ENCODE results near the gene ADRM1. TPM values are rescaled to one million over a fixed set of nuclear protein-coding genes. Genes with fewer than 3 reads are reported as not detected.
A peak's percentile ranks its signal among the peaks of the same experiment; 100 is the strongest.

Gene ADRM1
- total RNA-seq, 5 donors from 2014 or later (not counting 1 experiment from before 2014, with no cell fraction given) = 44.7 to 80.3 (median 72.9) TPM

DNA sequence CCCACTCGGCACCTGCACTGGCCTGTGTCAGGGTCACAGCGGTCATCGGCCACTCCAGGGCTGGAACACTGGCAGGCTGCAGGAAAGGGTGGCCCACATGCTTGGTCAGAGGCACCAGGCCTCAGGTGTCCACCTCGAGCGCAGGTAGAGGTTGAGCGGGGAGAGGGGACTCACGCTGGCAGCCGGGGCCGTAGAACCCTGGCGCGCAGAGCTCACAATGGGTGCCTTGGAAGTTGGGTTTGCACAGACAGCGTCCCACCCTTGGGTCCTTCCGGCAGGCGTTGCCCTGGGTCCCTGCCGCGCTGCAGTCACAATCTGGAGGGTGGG is 35.5 kb downstream of the ADRM1 start:
- Mint-ChIP-seq H3K36me3 (no peaks in the 10 kb centered on the region), H3K4me3 (no peak overlapping the region), H3K9me3 (no peaks in the 10 kb centered on the region), H3K27me3 (peaks cover 9 to 14% of the 10 kb centered on the region in 2 donors), H3K4me1 (peaks cover 0 to 15% (median 0%) of the 10 kb centered on the region in 3 donors), H3K27ac (no peak overlapping the region)
- Histone ChIP-seq H3K36me3 (ENCODE audit: control insufficient read depth in 2 of 2, extremely low read depth in 1 of 2, insufficient read depth in 1 of 2, low read length in 1 of 2) (no peaks in the 10 kb centered on the region), H3K4me1 (ENCODE audit: control insufficient read depth in 1 of 2, extremely low read depth in 1 of 2, insufficient read depth in 2 of 2, low read length in 2 of 2) (no peaks in the 10 kb centered on the region), H3K27ac (ENCODE audit: low read length) (no peak overlapping the region), H3K4me3 (ENCODE audit: control insufficient read depth in 1 of 2, extremely low read depth in 1 of 2, low read length in 1 of 2) (no peak overlapping the region), H3K9me3 (no peaks in the 10 kb centered on the region), H3K27me3 (replicated peaks in 1 of 2; ENCODE audit: control insufficient read depth in 2 of 2, extremely low read depth in 1 of 2, insufficient read depth in 2 of 2, low read length in 1 of 2) (peaks cover 0 to 46% of the 10 kb centered on the region in 2 experiments)
- WGBS (ENCODE audit: insufficient coverage) = 95% methylated on average over 8 of the region's 16 CpGs
- DNase-seq = no peak
- no peak for ATAC-seq (replicated peaks in 1 of 4)
- ChIA-PET CTCF (no interaction called here), POLR2A (no interaction called here)

DNA sequence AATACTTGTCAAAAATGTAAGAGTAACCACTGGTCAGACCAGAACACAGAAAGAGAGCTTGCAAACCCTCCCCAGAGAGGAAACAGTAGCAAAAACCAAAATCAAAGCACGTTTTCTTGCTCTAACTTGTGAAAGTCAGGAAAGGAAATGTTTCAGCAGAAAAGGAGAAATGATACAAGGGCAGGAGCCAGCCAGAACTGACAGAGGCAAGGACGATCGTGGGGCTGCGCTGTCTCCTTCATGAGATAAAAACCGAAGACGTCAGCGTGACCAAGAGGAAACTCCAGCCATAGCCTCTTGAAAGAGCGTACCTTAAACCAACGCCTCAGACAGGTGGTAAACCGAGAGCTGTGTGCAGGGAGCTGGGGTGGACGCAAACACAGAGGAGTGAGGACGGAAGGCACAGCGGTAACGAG is 36.9 kb downstream of the ADRM1 start:
- Mint-ChIP-seq H3K27ac (no peak overlapping the region), H3K27me3 (peaks cover 9 to 14% of the 10 kb centered on the region in 2 donors), H3K4me3 (peak overlapping the region in 1 of 3 donors; percentile 18), H3K36me3 (no peaks in the 10 kb centered on the region), H3K4me1 (peaks cover 0 to 15% (median 0%) of the 10 kb centered on the region in 3 donors), H3K9me3 (no peaks in the 10 kb centered on the region)
- Histone ChIP-seq H3K27me3 (replicated peaks in 1 of 2; ENCODE audit: control insufficient read depth in 2 of 2, extremely low read depth in 1 of 2, insufficient read depth in 2 of 2, low read length in 1 of 2) (peaks cover 0 to 37% of the 10 kb centered on the region in 2 experiments), H3K36me3 (ENCODE audit: control insufficient read depth in 2 of 2, extremely low read depth in 1 of 2, insufficient read depth in 1 of 2, low read length in 1 of 2) (no peaks in the 10 kb centered on the region), H3K4me3 (ENCODE audit: control insufficient read depth in 1 of 2, extremely low read depth in 1 of 2, low read length in 1 of 2) (no peak overlapping the region), H3K9me3 (no peaks in the 10 kb centered on the region), H3K4me1 (ENCODE audit: control insufficient read depth in 1 of 2, extremely low read depth in 1 of 2, insufficient read depth in 2 of 2, low read length in 2 of 2) (no peaks in the 10 kb centered on the region), H3K27ac (ENCODE audit: low read length) (no peak overlapping the region)
- DNase-seq = peak in 1 of 35 experiments; percentile 15
- CTCF ChIA-PET = no interaction called here
- POLR2A ChIA-PET = no interaction called here
- ATAC-seq (replicated peaks in 1 of 4) = no peak
- 49% methylated on average over 12 of the region's 14 CpGs for WGBS (ENCODE audit: insufficient coverage)

- Mint-ChIP-seq H3K9me3 (peaks cover 0 to under 1% (median 0%) of the 10 kb centered on the region in 3 donors), H3K27me3 (peaks cover 4 to 9% of the 10 kb centered on the region in 2 donors), H3K27ac (no peak overlapping the region), H3K36me3 (no peaks in the 10 kb centered on the region), H3K4me1 (peaks cover 0 to 6% (median 0%) of the 10 kb centered on the region in 3 donors), H3K4me3 (no peak overlapping the region)
- ATAC-seq (replicated peaks in 1 of 4) (no peak), DNase-seq (no peak)
- H3K27me3 ChIP-seq (replicated peaks in 1 of 2; ENCODE audit: control insufficient read depth in 2 of 2, extremely low read depth in 1 of 2, insufficient read depth in 2 of 2, low read length in 1 of 2) = peaks cover 0 to 11% of the 10 kb centered on the region in 2 experiments
- WGBS (ENCODE audit: insufficient coverage) = 62% methylated on average over 2 of the region's 10 CpGs
- H3K36me3 ChIP-seq (ENCODE audit: control insufficient read depth in 2 of 2, extremely low read depth in 1 of 2, insufficient read depth in 1 of 2, low read length in 1 of 2) = no peaks in the 10 kb centered on the region
- no peak overlapping the region for H3K4me3 ChIP-seq (ENCODE audit: control insufficient read depth in 1 of 2, extremely low read depth in 1 of 2, low read length in 1 of 2)
- CTCF ChIA-PET = no interaction called here
- H3K27ac ChIP-seq (ENCODE audit: low read length) = no peak overlapping the region
- POLR2A ChIA-PET = no interaction called here
- H3K9me3 ChIP-seq = no peaks in the 10 kb centered on the region
- no peaks in the 10 kb centered on the region for H3K4me1 ChIP-seq (ENCODE audit: control insufficient read depth in 1 of 2, extremely low read depth in 1 of 2, insufficient read depth in 2 of 2, low read length in 2 of 2)
These were observed 40.1 kb downstream of the ADRM1 start for GRCh38 chr20:62342910-62343309.

GRCh38 chr20:62344092-62344491 is 41.3 kb downstream of the ADRM1 start:
- H3K27ac ChIP-seq (ENCODE audit: low read length) = no peak overlapping the region
- Mint-ChIP-seq H3K36me3 (no peaks in the 10 kb centered on the region), H3K27me3 (peaks cover 4 to 9% of the 10 kb centered on the region in 2 donors), H3K27ac (no peak overlapping the region), H3K4me3 (no peak overlapping the region), H3K9me3 (peaks cover 4 to 5% (median 4%) of the 10 kb centered on the region in 3 donors), H3K4me1 (peaks cover 0 to 5% (median 0%) of the 10 kb centered on the region in 3 donors)
- no peaks in the 10 kb centered on the region for H3K36me3 ChIP-seq (ENCODE audit: control insufficient read depth in 2 of 2, extremely low read depth in 1 of 2, insufficient read depth in 1 of 2, low read length in 1 of 2)
- no peak for ATAC-seq (replicated peaks in 1 of 4)
- peaks cover 0 to 6% of the 10 kb centered on the region in 2 experiments for H3K27me3 ChIP-seq (replicated peaks in 1 of 2; ENCODE audit: control insufficient read depth in 2 of 2, extremely low read depth in 1 of 2, insufficient read depth in 2 of 2, low read length in 1 of 2)
- CTCF ChIA-PET = no interaction called here
- no peak overlapping the region for H3K4me3 ChIP-seq (ENCODE audit: control insufficient read depth in 1 of 2, extremely low read depth in 1 of 2, low read length in 1 of 2)
- H3K9me3 ChIP-seq = no peaks in the 10 kb centered on the region
- DNase-seq = no peak
- POLR2A ChIA-PET = no interaction called here
- WGBS (ENCODE audit: insufficient coverage) = 100% methylated on average over 1 of the region's 5 CpGs
- H3K4me1 ChIP-seq (ENCODE audit: control insufficient read depth in 1 of 2, extremely low read depth in 1 of 2, insufficient read depth in 2 of 2, low read length in 2 of 2) = no peaks in the 10 kb centered on the region

DNA sequence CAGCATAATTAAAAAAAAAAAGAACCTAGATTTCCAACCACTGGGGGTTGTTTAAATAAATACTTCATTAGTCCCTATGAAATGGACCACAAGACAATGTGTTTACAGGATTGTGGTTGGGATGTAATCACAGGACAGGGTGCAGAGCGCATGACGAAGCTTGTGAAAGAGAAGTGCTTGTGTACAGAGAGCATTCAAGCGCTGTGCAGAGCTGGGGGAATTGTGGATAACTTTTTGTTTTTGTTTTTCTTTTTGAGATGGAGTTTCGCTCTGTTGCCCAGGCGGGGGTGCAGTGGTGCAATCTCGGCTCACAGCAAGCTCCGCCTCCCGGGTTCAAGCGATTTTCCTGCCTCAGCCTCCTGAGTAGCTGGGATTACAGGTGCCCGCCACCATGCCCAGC is 42.0 kb downstream of the ADRM1 start:
- H3K27ac ChIP-seq (ENCODE audit: low read length) = no peak overlapping the region
- no peaks in the 10 kb centered on the region for H3K36me3 ChIP-seq (ENCODE audit: control insufficient read depth in 2 of 2, extremely low read depth in 1 of 2, insufficient read depth in 1 of 2, low read length in 1 of 2)
- Mint-ChIP-seq H3K4me1 (peaks cover 0 to under 1% (median 0%) of the 10 kb centered on the region in 3 donors), H3K27ac (no peak overlapping the region), H3K9me3 (peaks cover 4 to 8% (median 5%) of the 10 kb centered on the region in 3 donors), H3K27me3 (peaks cover 3 to 4% of the 10 kb centered on the region in 2 donors), H3K4me3 (no peak overlapping the region), H3K36me3 (no peaks in the 10 kb centered on the region)
- CTCF ChIA-PET = no interaction called here
- peaks cover 0 to 6% of the 10 kb centered on the region in 2 experiments for H3K27me3 ChIP-seq (replicated peaks in 1 of 2; ENCODE audit: control insufficient read depth in 2 of 2, extremely low read depth in 1 of 2, insufficient read depth in 2 of 2, low read length in 1 of 2)
- H3K4me3 ChIP-seq (ENCODE audit: control insufficient read depth in 1 of 2, extremely low read depth in 1 of 2, low read length in 1 of 2) = no peak overlapping the region
- DNase-seq = no peak
- no peaks in the 10 kb centered on the region for H3K4me1 ChIP-seq (ENCODE audit: control insufficient read depth in 1 of 2, extremely low read depth in 1 of 2, insufficient read depth in 2 of 2, low read length in 2 of 2)
- H3K9me3 ChIP-seq = no peaks in the 10 kb centered on the region
- no peak for ATAC-seq (replicated peaks in 1 of 4)
- 92% methylated on average over 10 of the region's 10 CpGs for WGBS (ENCODE audit: insufficient coverage)
- POLR2A ChIA-PET = no interaction called here

GRCh38 chr20:62345681-62346370 is 43.0 kb downstream of the ADRM1 start:
- no peak for ATAC-seq (replicated peaks in 1 of 4)
- Histone ChIP-seq H3K9me3 (no peaks in the 10 kb centered on the region), H3K27ac (ENCODE audit: low read length) (no peak overlapping the region), H3K36me3 (ENCODE audit: control insufficient read depth in 2 of 2, extremely low read depth in 1 of 2, insufficient read depth in 1 of 2, low read length in 1 of 2) (no peaks in the 10 kb centered on the region), H3K4me1 (ENCODE audit: control insufficient read depth in 1 of 2, extremely low read depth in 1 of 2, insufficient read depth in 2 of 2, low read length in 2 of 2) (no peaks in the 10 kb centered on the region), H3K27me3 (replicated peaks in 1 of 2; ENCODE audit: control insufficient read depth in 2 of 2, extremely low read depth in 1 of 2, insufficient read depth in 2 of 2, low read length in 1 of 2) (peaks cover 0 to 6% of the 10 kb centered on the region in 2 experiments), H3K4me3 (ENCODE audit: control insufficient read depth in 1 of 2, extremely low read depth in 1 of 2, low read length in 1 of 2) (no peak overlapping the region)
- Mint-ChIP-seq H3K36me3 (no peaks in the 10 kb centered on the region), H3K4me1 (no peaks in the 10 kb centered on the region), H3K27me3 (peaks cover 0 to 1% of the 10 kb centered on the region in 2 donors), H3K9me3 (peaks cover 4 to 8% (median 5%) of the 10 kb centered on the region in 3 donors), H3K4me3 (no peak overlapping the region), H3K27ac (no peak overlapping the region)
- CTCF ChIA-PET = no interaction called here
- POLR2A ChIA-PET = no interaction called here
- DNase-seq = no peak
- WGBS (ENCODE audit: insufficient coverage) = 93% methylated on average over 16 of the region's 25 CpGs

Data from T-cell (primary cell).